Astrocyte (in vitro differentiated cells and primary cell): ENCODE measurements around the gene ASPSCR1. TPM values are rescaled to one million over a fixed set of nuclear protein-coding genes. Genes with fewer than 3 reads are reported as not detected.

Experiments
- DNase-seq: peaks from one replicate; pipeline ENCODE4 v3.0.0-alpha.2; 2010; ENCODE audit warnings: low read depth
- FAIRE-seq: peaks from 2 replicates; lab custom pipeline; 2011; peaks lifted over from hg19 to GRCh38; lab: Jason Lieb, UNC
- H2AFZ ChIP-seq: 2 replicates; pipeline ENCODE4 v1.6.0; 2012; ENCODE audit warnings: low read depth, low read length, inconsistent platforms
- H3K27ac ChIP-seq: 2 replicates; pipeline ENCODE4 v1.5.1; 2011; ENCODE audit warnings: low read depth, low read length, inconsistent platforms
- H3K27me3 ChIP-seq: 2 replicates; pipeline ENCODE4 v1.6.0; 2011; ENCODE audit warnings: low read length, inconsistent platforms; ENCODE audit not compliant: insufficient read depth
- H3K36me3 ChIP-seq: 2 replicates; pipeline ENCODE4 v1.5.1; 2011; ENCODE audit warnings: low read length, inconsistent platforms; ENCODE audit not compliant: insufficient read depth
- H3K4me1 ChIP-seq: 2 replicates; pipeline ENCODE4 v1.5.1; 2011; ENCODE audit warnings: low read length, inconsistent platforms; ENCODE audit not compliant: insufficient read depth
- H3K4me2 ChIP-seq: 2 replicates; pipeline ENCODE4 v1.6.0; 2012; ENCODE audit warnings: low read length, inconsistent platforms
- H3K4me3 ChIP-seq: 2 replicates; pipeline ENCODE4 v1.5.1; 2011; ENCODE audit warnings: low read depth, mild to moderate bottlenecking, low read length, inconsistent platforms; ENCODE audit not compliant: insufficient read depth
- H3K79me2 ChIP-seq: 2 replicates; pipeline ENCODE4 v1.6.0; 2012; ENCODE audit warnings: mild to moderate bottlenecking, low read length, inconsistent platforms; ENCODE audit not compliant: insufficient read depth
- H3K9ac ChIP-seq: 2 replicates; pipeline ENCODE4 v1.6.0; 2012; ENCODE audit warnings: mild to moderate bottlenecking, low read length, inconsistent platforms
- H3K9me3 ChIP-seq: 2 replicates; pipeline ENCODE4 v1.5.1; 2012; ENCODE audit warnings: low read depth, mild to moderate bottlenecking, low read length, inconsistent platforms; ENCODE audit not compliant: insufficient read depth
- H4K20me1 ChIP-seq: 2 replicates; pipeline ENCODE4 v1.6.0; 2012; ENCODE audit warnings: low read length, inconsistent platforms; ENCODE audit not compliant: insufficient read depth
- H3K27ac Mint-ChIP-seq: one replicate; pipeline ENCODE4 v1.8.0; 2021; ENCODE audit warnings: mild to moderate bottlenecking, mixed read lengths; ENCODE audit not compliant: unreplicated experiment
- H3K27me3 Mint-ChIP-seq: one replicate; pipeline ENCODE4 v1.8.0; 2021; ENCODE audit warnings: low read depth, mixed read lengths; ENCODE audit not compliant: unreplicated experiment
- H3K36me3 Mint-ChIP-seq: one replicate; pipeline ENCODE4 v1.8.0; 2021; ENCODE audit warnings: low read depth, mixed read lengths; ENCODE audit not compliant: unreplicated experiment
- H3K4me1 Mint-ChIP-seq: one replicate; pipeline ENCODE4 v1.8.0; 2021; ENCODE audit warnings: low read depth, mixed read lengths; ENCODE audit not compliant: unreplicated experiment
- H3K4me3 Mint-ChIP-seq: one replicate; pipeline ENCODE4 v1.8.0; 2021; ENCODE audit warnings: mild to moderate bottlenecking, moderate library complexity, mixed read lengths; ENCODE audit not compliant: unreplicated experiment
- H3K9me3 Mint-ChIP-seq: one replicate; pipeline ENCODE4 v1.8.0; 2021; ENCODE audit warnings: mild to moderate bottlenecking, mixed read lengths; ENCODE audit not compliant: unreplicated experiment
- EZH2 ChIP-seq: IDR thresholded peaks from 2 replicates; pipeline ENCODE4 v1.6.1; 2012; ENCODE audit warnings: mild to moderate bottlenecking, low read length, inconsistent platforms; ENCODE audit not compliant: insufficient read depth
- total RNA-seq: library from RNA; stranded (reverse); gene quantifications from 2 replicates; pipeline ENCODE4 v1.2.1, GENCODE V29; 2021
- TF ChIP-seq, protein P1 (sequence below): IDR thresholded peaks from 2 replicates; pipeline ENCODE4 v1.5.1; 2011; ENCODE audit warnings: low read depth, mild to moderate bottlenecking, inconsistent platforms, low read length, moderate library complexity; ENCODE audit not compliant: insufficient read depth

The ASPSCR1 gene
- total RNA-seq, 1 donor from 2014 or later, result 25.5 TPM

GRCh38 chr17:82062076-82062983 is 84.9 kb downstream of the ASPSCR1 start:
- peaks cover 5% of the 10 kb centered on the region for H3K36me3 ChIP-seq

DNA sequence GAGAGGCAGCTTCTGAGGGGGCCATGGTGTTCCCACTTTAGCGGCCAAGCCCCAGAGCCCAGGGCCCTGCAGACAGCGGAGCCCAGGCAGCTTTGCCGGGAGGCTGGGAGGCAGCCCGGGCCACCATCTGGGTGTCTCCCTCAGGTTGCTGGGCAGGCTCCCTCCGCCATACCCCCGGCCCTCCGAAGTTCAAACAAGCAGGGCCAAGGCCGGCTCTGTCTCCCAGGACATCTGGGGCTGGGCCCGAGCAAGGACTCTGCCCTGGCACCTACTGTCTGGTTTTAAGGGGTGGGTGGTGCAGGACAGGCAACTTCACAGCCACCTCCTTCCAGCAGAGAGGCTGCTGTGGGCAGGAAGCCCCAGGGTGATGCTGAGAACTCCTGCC is 85.5 kb downstream of the ASPSCR1 start:
- Histone ChIP-seq H3K27ac (no peak overlapping the region), H3K36me3 (peaks cover 2% of the 10 kb centered on the region), H3K9ac (no peak overlapping the region), H3K79me2 (peaks cover 30% of the 10 kb centered on the region), H2AFZ (no peak overlapping the region), H3K27me3 (no peaks in the 10 kb centered on the region), H3K4me3 (no peak overlapping the region), H3K4me2 (no peak overlapping the region), H3K4me1 (peaks cover 12% of the 10 kb centered on the region), H4K20me1 (peaks cover 38% of the 10 kb centered on the region), H3K9me3 (no peaks in the 10 kb centered on the region)
- Mint-ChIP-seq H3K27me3 (no peaks in the 10 kb centered on the region), H3K4me1 (no peaks in the 10 kb centered on the region), H3K36me3 (peaks cover 3% of the 10 kb centered on the region), H3K27ac (no peak overlapping the region), H3K9me3 (no peaks in the 10 kb centered on the region), H3K4me3 (no peak overlapping the region)
- FAIRE-seq (no peak), DNase-seq (no peak)
- TF ChIP-seq, protein P1, sequence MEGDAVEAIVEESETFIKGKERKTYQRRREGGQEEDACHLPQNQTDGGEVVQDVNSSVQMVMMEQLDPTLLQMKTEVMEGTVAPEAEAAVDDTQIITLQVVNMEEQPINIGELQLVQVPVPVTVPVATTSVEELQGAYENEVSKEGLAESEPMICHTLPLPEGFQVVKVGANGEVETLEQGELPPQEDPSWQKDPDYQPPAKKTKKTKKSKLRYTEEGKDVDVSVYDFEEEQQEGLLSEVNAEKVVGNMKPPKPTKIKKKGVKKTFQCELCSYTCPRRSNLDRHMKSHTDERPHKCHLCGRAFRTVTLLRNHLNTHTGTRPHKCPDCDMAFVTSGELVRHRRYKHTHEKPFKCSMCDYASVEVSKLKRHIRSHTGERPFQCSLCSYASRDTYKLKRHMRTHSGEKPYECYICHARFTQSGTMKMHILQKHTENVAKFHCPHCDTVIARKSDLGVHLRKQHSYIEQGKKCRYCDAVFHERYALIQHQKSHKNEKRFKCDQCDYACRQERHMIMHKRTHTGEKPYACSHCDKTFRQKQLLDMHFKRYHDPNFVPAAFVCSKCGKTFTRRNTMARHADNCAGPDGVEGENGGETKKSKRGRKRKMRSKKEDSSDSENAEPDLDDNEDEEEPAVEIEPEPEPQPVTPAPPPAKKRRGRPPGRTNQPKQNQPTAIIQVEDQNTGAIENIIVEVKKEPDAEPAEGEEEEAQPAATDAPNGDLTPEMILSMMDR, result no peak
- no peak for TF ChIP-seq EZH2

More at GRCh38 chr17:82062076-82062983, 84.9 kb downstream of the ASPSCR1 start:
- no peak overlapping the region for H3K27ac Mint-ChIP-seq
- H3K4me2 ChIP-seq, result no peak overlapping the region
- H3K9ac ChIP-seq, result no peak overlapping the region
- H3K79me2 ChIP-seq, result peaks cover 30% of the 10 kb centered on the region
- FAIRE-seq (no peak), DNase-seq (no peak)
- peaks cover 44% of the 10 kb centered on the region for H4K20me1 ChIP-seq
- peaks cover 3% of the 10 kb centered on the region for H3K36me3 Mint-ChIP-seq
- no peaks in the 10 kb centered on the region for H3K9me3 Mint-ChIP-seq
- no peak overlapping the region for H3K4me3 ChIP-seq
- H3K27ac ChIP-seq, result no peak overlapping the region
- H3K4me1 Mint-ChIP-seq, result no peaks in the 10 kb centered on the region
- no peaks in the 10 kb centered on the region for H3K9me3 ChIP-seq
- peaks cover 12% of the 10 kb centered on the region for H3K4me1 ChIP-seq
- H3K27me3 ChIP-seq, result no peaks in the 10 kb centered on the region
- H3K4me3 Mint-ChIP-seq, result no peak overlapping the region
- no peaks in the 10 kb centered on the region for H3K27me3 Mint-ChIP-seq
- TF ChIP-seq, protein P1, result no peak
- TF ChIP-seq EZH2, result no peak
- H2AFZ ChIP-seq, result no peak overlapping the region
